ENCODE results near the gene ENPP1.
"Not testable (repeated sequence)": the region's sequence is repeated elsewhere in the genome, so short reads cannot be mapped to it uniquely, and the experiment has no call there.

The ENPP1 gene

DNA sequence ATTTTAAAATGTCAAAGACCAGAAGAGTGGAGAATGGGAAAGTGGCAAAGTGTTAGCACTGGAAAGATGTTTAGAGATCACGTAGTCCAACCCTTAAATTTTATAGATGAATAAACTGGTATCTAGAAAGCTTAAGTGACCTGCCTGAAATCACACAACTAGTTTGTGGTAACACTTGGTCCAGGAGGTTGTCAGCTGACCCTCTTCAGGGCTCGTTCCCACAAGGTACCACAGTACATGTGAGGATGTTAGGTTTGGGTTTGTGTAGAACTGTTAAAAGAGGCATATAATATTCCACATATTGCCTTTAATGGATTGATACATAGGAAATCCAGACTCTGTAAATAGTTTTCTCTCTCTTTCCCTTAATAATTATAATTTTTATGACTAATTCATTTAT is 39.1 kb downstream of the ENPP1 start:
- H3K36me3 ChIP-seq (ENCODE audit: control insufficient read depth in 2 of 2, insufficient read depth in 2 of 2, low read length in 2 of 2): no peaks in the 10 kb centered on the region
- no peak overlapping the region for H3K27ac ChIP-seq (ENCODE audit: low read length)
- H3K9ac ChIP-seq (ENCODE audit: low read length in 2 of 2): no peak overlapping the region
- H3K4me3 ChIP-seq (ENCODE audit: low read length in 2 of 2): no peak overlapping the region
- H3K4me1 ChIP-seq (ENCODE audit: control insufficient read depth, insufficient read depth, low read length): no peaks in the 10 kb centered on the region
- no peaks in the 10 kb centered on the region for H3K27me3 ChIP-seq (ENCODE audit: control insufficient read depth in 1 of 2, insufficient read depth in 2 of 2, low read length in 2 of 2)
- H3K9me3 ChIP-seq (ENCODE audit: control insufficient read depth in 2 of 2, low read length in 2 of 2): no peaks in the 10 kb centered on the region

DNA sequence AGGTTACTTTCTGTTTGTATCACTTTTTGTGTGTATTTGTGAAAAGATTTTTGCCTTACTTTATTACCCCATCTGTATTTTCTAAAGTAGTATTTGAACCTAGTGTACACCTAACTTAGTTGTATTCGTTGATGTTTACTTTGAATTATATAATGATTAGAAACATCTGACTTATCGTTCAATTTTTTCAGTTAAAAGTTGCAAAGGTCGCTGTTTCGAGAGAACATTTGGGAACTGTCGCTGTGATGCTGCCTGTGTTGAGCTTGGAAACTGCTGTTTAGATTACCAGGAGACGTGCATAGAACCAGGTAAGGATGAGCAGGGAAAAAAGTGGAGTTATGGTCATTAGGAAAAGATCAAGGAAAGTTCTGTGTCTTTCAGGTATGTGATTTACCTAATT is 42.0 kb downstream of the ENPP1 start:
- H3K9me3 ChIP-seq (ENCODE audit: control insufficient read depth in 2 of 2, low read length in 2 of 2): no peaks in the 10 kb centered on the region
- H3K27ac ChIP-seq (ENCODE audit: low read length): no peak overlapping the region
- no peak overlapping the region for H3K9ac ChIP-seq (ENCODE audit: low read length in 2 of 2)
- no peaks in the 10 kb centered on the region for H3K36me3 ChIP-seq (ENCODE audit: control insufficient read depth in 2 of 2, insufficient read depth in 2 of 2, low read length in 2 of 2)
- no peak overlapping the region for H3K4me3 ChIP-seq (ENCODE audit: low read length in 2 of 2)
- no peaks in the 10 kb centered on the region for H3K4me1 ChIP-seq (ENCODE audit: control insufficient read depth, insufficient read depth, low read length)
- no peaks in the 10 kb centered on the region for H3K27me3 ChIP-seq (ENCODE audit: control insufficient read depth in 1 of 2, insufficient read depth in 2 of 2, low read length in 2 of 2)

DNA sequence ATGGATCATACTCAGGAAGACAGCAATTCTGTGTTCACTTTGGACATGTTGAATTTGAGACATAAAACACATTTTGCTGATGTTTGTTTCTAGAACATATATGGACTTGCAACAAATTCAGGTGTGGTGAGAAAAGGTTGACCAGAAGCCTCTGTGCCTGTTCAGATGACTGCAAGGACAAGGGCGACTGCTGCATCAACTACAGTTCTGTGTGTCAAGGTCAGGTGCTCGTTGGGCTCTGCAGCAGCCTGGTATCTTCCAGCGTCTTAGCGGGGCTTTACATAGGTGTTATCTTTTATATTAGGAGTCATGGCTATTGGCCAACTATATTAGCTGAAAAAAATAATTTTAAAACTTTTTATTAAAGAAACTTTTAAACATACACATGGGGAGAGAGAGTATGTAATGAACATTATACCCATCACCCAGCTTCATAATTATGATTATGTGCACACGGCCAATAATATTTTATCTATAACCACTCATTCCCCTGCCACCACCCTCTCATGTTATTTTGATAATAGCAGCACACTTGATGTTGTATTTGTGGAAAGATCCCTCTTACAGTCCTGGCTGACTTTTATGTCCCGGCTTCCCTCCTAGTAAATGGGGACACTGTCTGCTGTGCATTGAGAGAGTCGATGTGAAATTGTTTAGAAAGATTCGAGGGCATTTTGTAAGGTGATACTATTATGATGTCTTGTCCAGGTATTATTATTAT is 43.4 kb downstream of the ENPP1 start:
- Histone ChIP-seq H3K27ac (ENCODE audit: low read length) (no peak overlapping the region), H3K4me3 (ENCODE audit: low read length in 2 of 2) (no peak overlapping the region), H3K36me3 (ENCODE audit: control insufficient read depth in 2 of 2, insufficient read depth in 2 of 2, low read length in 2 of 2) (no peaks in the 10 kb centered on the region), H3K4me1 (ENCODE audit: control insufficient read depth, insufficient read depth, low read length) (no peaks in the 10 kb centered on the region), H3K9ac (ENCODE audit: low read length in 2 of 2) (no peak overlapping the region), H3K9me3 (ENCODE audit: control insufficient read depth in 2 of 2, low read length in 2 of 2) (no peaks in the 10 kb centered on the region), H3K27me3 (ENCODE audit: control insufficient read depth in 1 of 2, insufficient read depth in 2 of 2, low read length in 2 of 2) (no peaks in the 10 kb centered on the region)

DNA sequence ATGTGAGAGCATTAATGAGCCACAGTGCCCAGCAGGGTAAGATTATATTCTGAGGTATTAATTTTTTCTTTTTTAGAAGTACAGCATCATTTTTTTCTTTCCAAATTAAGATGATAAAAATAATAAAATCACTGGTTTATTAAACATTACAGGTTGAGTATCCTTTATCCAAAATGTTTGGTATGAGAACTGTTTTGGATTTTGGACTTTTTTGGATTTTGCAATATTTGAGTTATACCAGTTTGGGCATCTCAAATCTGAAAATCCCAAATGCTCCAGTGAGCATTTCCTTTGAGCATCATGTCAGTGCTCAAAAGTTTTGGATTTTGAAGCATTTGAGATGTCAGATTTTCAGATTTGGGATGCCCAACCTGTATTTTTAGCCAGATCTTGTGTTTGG is 44.4 kb downstream of the ENPP1 start:
- H3K27ac ChIP-seq (ENCODE audit: low read length): no peak overlapping the region
- H3K9me3 ChIP-seq (ENCODE audit: control insufficient read depth in 2 of 2, low read length in 2 of 2): no peaks in the 10 kb centered on the region
- no peaks in the 10 kb centered on the region for H3K27me3 ChIP-seq (ENCODE audit: control insufficient read depth in 1 of 2, insufficient read depth in 2 of 2, low read length in 2 of 2)
- no peak overlapping the region for H3K9ac ChIP-seq (ENCODE audit: low read length in 2 of 2)
- no peaks in the 10 kb centered on the region for H3K36me3 ChIP-seq (ENCODE audit: control insufficient read depth in 2 of 2, insufficient read depth in 2 of 2, low read length in 2 of 2)
- no peaks in the 10 kb centered on the region for H3K4me1 ChIP-seq (ENCODE audit: control insufficient read depth, insufficient read depth, low read length)
- no peak overlapping the region for H3K4me3 ChIP-seq (ENCODE audit: low read length in 2 of 2)

DNA sequence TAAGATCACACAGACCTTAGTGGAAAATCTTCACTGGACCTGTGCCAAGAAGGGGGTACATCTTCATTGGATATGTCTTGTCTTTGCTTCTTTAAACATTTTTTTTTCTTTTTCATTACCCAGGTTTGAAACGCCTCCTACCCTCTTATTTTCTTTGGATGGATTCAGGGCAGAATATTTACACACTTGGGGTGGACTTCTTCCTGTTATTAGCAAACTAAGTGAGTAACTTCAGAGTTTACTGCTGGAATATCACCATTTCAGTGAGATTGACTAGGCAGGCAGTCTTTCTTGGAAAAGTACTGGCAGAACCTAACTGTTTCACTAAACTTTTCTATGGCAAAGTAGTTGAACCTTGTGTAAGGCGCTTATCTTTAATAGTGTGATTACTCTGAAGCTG is 47.0 kb downstream of the ENPP1 start:
- Histone ChIP-seq H3K4me1 (ENCODE audit: control insufficient read depth, insufficient read depth, low read length) (no peaks in the 10 kb centered on the region), H3K27ac (ENCODE audit: low read length) (no peak overlapping the region), H3K9ac (ENCODE audit: low read length in 2 of 2) (no peak overlapping the region), H3K27me3 (ENCODE audit: control insufficient read depth in 1 of 2, insufficient read depth in 2 of 2, low read length in 2 of 2) (no peaks in the 10 kb centered on the region), H3K9me3 (ENCODE audit: control insufficient read depth in 2 of 2, low read length in 2 of 2) (no peaks in the 10 kb centered on the region), H3K4me3 (ENCODE audit: low read length in 2 of 2) (no peak overlapping the region), H3K36me3 (ENCODE audit: control insufficient read depth in 2 of 2, insufficient read depth in 2 of 2, low read length in 2 of 2) (no peaks in the 10 kb centered on the region)

DNA sequence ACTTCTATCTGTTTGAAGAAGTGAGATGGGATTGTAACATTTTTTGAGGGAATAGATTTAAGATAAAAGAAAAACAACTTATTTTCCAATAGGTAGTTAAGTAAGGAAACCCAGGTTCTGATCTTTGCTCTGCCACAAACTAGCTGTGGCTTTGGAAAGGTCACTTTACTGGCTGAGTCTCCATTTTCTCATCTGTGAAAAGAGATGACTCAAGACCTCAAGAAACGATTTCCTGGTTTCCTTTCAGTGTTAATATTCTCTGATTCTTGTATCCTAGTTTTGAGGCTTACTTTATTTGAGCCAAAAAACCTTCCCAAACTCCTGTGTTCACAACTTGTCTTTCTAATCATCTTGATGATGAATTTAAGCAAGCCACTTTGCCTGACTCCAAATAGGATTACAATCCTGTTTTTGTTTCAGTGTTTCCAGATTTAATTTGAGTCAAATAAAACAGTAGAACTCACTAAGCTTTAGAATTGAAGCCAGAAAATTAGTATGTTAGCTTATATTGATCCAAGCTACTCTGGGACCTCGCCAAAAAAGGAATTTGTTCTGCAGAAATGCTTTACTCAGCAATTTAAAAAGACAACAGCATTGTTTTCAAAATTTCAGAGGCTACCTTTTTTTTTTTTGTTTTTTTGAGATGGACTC is 51.1 kb downstream of the ENPP1 start:
- H3K27ac ChIP-seq (ENCODE audit: low read length): no peak overlapping the region
- H3K4me3 ChIP-seq (ENCODE audit: low read length in 2 of 2): no peak overlapping the region
- H3K36me3 ChIP-seq (ENCODE audit: control insufficient read depth in 2 of 2, insufficient read depth in 2 of 2, low read length in 2 of 2): no peaks in the 10 kb centered on the region
- no peaks in the 10 kb centered on the region for H3K4me1 ChIP-seq (ENCODE audit: control insufficient read depth, insufficient read depth, low read length)
- H3K27me3 ChIP-seq (ENCODE audit: control insufficient read depth in 1 of 2, insufficient read depth in 2 of 2, low read length in 2 of 2): no peaks in the 10 kb centered on the region
- H3K9me3 ChIP-seq (ENCODE audit: control insufficient read depth in 2 of 2, low read length in 2 of 2): no peaks in the 10 kb centered on the region
- no peak overlapping the region for H3K9ac ChIP-seq (ENCODE audit: low read length in 2 of 2)

DNA sequence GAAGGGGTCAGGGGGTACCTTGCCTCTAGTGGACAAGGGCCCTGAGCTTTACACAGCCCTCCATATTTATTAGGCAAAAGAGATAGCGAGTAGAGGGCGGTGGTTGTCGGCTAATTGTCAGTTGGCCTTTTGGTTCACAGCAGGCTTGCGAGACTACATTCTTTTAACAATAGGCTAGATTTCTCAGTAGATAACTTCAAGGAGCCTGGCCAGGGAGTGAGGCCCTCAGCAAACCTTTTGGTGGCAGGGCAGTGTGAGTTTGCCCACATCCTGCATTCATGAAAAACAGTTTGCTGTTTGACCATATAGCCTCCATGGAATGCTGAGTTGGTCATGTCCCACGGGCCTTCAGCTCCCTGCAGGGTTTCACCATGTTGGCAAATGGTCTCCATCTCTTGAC is 51.8 kb downstream of the ENPP1 start:
- H3K9me3 ChIP-seq (ENCODE audit: control insufficient read depth in 2 of 2, low read length in 2 of 2); H3K4me1 ChIP-seq (ENCODE audit: control insufficient read depth, insufficient read depth, low read length); H3K9ac ChIP-seq (ENCODE audit: low read length in 2 of 2); H3K27me3 ChIP-seq (ENCODE audit: control insufficient read depth in 1 of 2, insufficient read depth in 2 of 2, low read length in 2 of 2); H3K27ac ChIP-seq (ENCODE audit: low read length); H3K4me3 ChIP-seq (ENCODE audit: low read length in 2 of 2); H3K36me3 ChIP-seq (ENCODE audit: control insufficient read depth in 2 of 2, insufficient read depth in 2 of 2, low read length in 2 of 2): not testable (repeated sequence)

DNA sequence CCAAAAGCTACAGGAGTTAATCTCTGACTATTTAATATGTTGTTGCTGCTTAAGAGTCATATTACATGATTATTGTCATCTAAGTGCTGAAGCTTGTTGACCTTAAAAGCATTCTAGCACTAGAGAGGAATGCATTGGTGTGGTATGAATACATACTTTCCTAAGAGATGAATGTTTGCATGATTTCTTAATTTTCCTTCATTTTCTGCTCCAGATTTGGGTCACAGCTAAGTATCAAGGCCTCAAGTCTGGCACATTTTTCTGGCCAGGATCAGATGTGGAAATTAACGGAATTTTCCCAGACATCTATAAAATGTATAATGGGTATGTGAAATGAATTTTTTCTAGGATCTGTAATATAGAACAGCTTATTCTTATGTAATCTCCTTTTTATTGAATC is 53.6 kb downstream of the ENPP1 start:
- Histone ChIP-seq H3K9ac (ENCODE audit: low read length in 2 of 2) (no peak overlapping the region), H3K27ac (ENCODE audit: low read length) (no peak overlapping the region), H3K27me3 (ENCODE audit: control insufficient read depth in 1 of 2, insufficient read depth in 2 of 2, low read length in 2 of 2) (no peaks in the 10 kb centered on the region), H3K4me3 (ENCODE audit: low read length in 2 of 2) (no peak overlapping the region), H3K4me1 (ENCODE audit: control insufficient read depth, insufficient read depth, low read length) (no peaks in the 10 kb centered on the region), H3K9me3 (ENCODE audit: control insufficient read depth in 2 of 2, low read length in 2 of 2) (no peaks in the 10 kb centered on the region), H3K36me3 (ENCODE audit: control insufficient read depth in 2 of 2, insufficient read depth in 2 of 2, low read length in 2 of 2) (no peaks in the 10 kb centered on the region)

DNA sequence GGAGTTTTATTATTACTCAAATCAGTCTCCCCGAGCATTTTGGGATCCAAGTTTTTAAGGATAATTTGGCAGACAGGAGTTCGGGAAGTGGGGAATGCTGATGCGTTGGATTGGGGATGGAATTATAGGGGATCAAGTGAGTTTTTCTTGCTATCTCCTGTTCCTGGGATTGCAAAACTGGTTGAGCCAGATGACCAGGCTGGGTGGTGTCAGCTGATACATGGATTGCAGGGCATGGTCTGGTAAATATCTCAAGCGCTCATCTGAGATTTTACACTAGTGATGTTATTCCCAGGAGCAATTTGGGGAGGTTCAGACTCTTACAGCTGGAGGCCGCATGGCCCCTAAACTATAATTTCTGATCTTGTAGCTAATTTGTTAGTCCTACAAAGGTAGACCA is 54.7 kb downstream of the ENPP1 start:
- no peak overlapping the region for H3K4me3 ChIP-seq (ENCODE audit: low read length in 2 of 2)
- H3K27me3 ChIP-seq (ENCODE audit: control insufficient read depth in 1 of 2, insufficient read depth in 2 of 2, low read length in 2 of 2): no peaks in the 10 kb centered on the region
- no peak overlapping the region for H3K9ac ChIP-seq (ENCODE audit: low read length in 2 of 2)
- H3K36me3 ChIP-seq (ENCODE audit: control insufficient read depth in 2 of 2, insufficient read depth in 2 of 2, low read length in 2 of 2): no peaks in the 10 kb centered on the region
- no peaks in the 10 kb centered on the region for H3K9me3 ChIP-seq (ENCODE audit: control insufficient read depth in 2 of 2, low read length in 2 of 2)
- no peaks in the 10 kb centered on the region for H3K4me1 ChIP-seq (ENCODE audit: control insufficient read depth, insufficient read depth, low read length)
- H3K27ac ChIP-seq (ENCODE audit: low read length): no peak overlapping the region

DNA sequence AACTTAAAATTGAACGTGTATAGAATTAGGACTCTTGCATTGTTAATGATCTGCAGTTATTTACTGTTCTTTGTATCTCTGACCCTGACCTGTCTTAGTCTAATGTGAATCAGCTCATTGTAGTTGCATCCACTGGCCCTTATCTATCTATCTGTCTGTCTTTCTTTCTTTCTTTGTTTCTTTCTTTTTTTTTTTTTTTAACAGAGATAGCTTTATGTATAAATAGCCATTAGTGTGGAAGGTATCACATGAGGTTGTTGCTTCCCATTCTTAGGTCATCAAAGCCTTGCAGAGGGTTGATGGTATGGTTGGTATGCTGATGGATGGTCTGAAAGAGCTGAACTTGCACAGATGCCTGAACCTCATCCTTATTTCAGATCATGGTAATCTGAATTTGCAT is 59.9 kb downstream of the ENPP1 start:
- Histone ChIP-seq H3K4me1 (ENCODE audit: control insufficient read depth, insufficient read depth, low read length) (no peaks in the 10 kb centered on the region), H3K9ac (ENCODE audit: low read length in 2 of 2) (no peak overlapping the region), H3K27ac (ENCODE audit: low read length) (no peak overlapping the region), H3K36me3 (ENCODE audit: control insufficient read depth in 2 of 2, insufficient read depth in 2 of 2, low read length in 2 of 2) (no peaks in the 10 kb centered on the region), H3K27me3 (ENCODE audit: control insufficient read depth in 1 of 2, insufficient read depth in 2 of 2, low read length in 2 of 2) (no peaks in the 10 kb centered on the region), H3K4me3 (ENCODE audit: low read length in 2 of 2) (no peak overlapping the region), H3K9me3 (ENCODE audit: control insufficient read depth in 2 of 2, low read length in 2 of 2) (no peaks in the 10 kb centered on the region)

DNA sequence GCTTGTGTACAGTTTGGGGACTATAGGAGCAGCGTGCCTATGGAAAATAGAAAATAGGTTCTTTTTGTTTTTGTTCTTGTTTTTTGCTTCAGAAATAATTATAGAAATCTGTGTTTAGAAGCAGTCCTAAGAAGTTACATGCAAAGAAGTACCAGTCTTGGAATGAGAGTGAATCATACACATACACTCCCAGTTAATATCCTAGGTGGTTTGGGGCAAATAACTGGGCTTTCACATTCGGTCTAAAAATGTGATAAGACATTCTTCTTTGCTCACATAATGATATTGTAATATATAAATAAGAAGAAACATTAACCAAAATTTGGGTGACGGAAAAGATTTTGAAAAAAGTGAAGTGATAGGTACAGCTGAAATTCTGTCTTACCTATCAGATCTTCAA is 61.0 kb downstream of the ENPP1 start:
- no peaks in the 10 kb centered on the region for H3K36me3 ChIP-seq (ENCODE audit: control insufficient read depth in 2 of 2, insufficient read depth in 2 of 2, low read length in 2 of 2)

More for the DNA sequence above, 61.0 kb downstream of the ENPP1 start:
- H3K4me3 ChIP-seq (ENCODE audit: low read length in 2 of 2): no peak overlapping the region
- H3K9ac ChIP-seq (ENCODE audit: low read length in 2 of 2): no peak overlapping the region
- no peaks in the 10 kb centered on the region for H3K9me3 ChIP-seq (ENCODE audit: control insufficient read depth in 2 of 2, low read length in 2 of 2)
- H3K4me1 ChIP-seq (ENCODE audit: control insufficient read depth, insufficient read depth, low read length): no peaks in the 10 kb centered on the region
- no peak overlapping the region for H3K27ac ChIP-seq (ENCODE audit: low read length)
- no peaks in the 10 kb centered on the region for H3K27me3 ChIP-seq (ENCODE audit: control insufficient read depth in 1 of 2, insufficient read depth in 2 of 2, low read length in 2 of 2)
